Subcutaneous adipose tissue (tissue), 4 donors: ENCODE results near the gene SUSD6. TPM values are rescaled to one million over a fixed set of nuclear protein-coding genes. Genes with fewer than 3 reads are reported as not detected.

Experiments used
- CTCF ChIP-seq: fragments of 450-650 bp; IDR thresholded peaks from one replicate; pipeline ENCODE4 v1.5.1; 2016; ENCODE audit warnings: low read depth, mild to moderate bottlenecking, control low read depth, antibody characterized with exemption, moderate library complexity
- total RNA-seq, 4 donors: library from RNA; depleted of rRNA; stranded (reverse); fragments of >200 nt; gene quantifications; one replicate each; pipeline ENCODE4 v1.1.0, GENCODE V29; 2016

Gene SUSD6
- total RNA-seq, 4 donors from 2014 or later: 24.8 to 52.4 (median 35.5) TPM

- TF ChIP-seq CTCF: no peak
Observed at GRCh38 chr14:69711065-69711464, 99.7 kb downstream of the SUSD6 start.

GRCh38 chr14:69711477-69711876, 100.1 kb downstream of the SUSD6 start:
- TF ChIP-seq CTCF: no peak

GRCh38 chr14:69711881-69712560, 100.6 kb downstream of the SUSD6 start:
- TF ChIP-seq CTCF: no peak

- no peak for TF ChIP-seq CTCF
Observed at GRCh38 chr14:69712599-69713088, 101.2 kb downstream of the SUSD6 start.

- no peak for TF ChIP-seq CTCF
Observed at GRCh38 chr14:69713209-69713781, 101.9 kb downstream of the SUSD6 start.

DNA sequence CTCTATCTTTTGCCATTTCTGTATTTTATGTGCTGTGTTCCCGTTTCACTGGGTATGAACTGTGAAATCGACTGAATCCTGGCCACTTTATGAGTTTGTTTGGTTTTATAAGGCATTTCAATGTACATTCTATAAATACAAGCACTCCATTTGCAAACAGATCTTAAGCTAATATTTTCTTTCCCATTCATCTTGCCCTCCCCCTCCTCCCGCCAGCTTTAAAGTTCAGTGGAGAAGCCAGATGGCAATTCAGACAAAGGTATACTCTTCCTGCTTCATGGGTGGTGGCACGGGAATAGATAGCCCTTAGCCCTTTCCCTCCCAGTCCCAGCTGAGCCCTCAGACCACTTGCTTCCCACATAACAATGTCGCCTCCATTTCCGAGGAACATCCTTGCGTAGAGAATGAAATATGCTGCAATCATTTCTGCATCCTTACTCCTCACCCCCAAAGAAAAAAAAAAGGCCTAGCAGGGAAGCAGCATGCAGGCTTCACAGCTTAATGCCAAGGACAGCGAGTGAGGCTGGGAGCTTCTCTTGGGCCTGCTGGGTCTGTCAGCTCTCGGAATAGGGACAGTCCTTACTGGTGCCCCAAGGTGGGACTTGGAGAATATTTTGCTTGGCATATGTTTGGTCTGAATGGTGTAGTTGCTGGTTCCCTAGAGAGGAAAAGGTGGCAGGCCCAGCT, 102.7 kb downstream of the SUSD6 start:
- TF ChIP-seq CTCF: no peak
